Measurements from ENCODE around the gene GDI1.

GRCh38 chrX:154490021-154490413 lies 53.1 kb downstream of the GDI1 start:
- TF ChIP-seq POLR2AphosphoS5 (IDR thresholded peaks at IDR 0.05) (no peak), CTCF (IDR thresholded peaks at IDR 0.05) (no peak), POLR2A (IDR thresholded peaks at IDR 0.05) (no peak)

All from sigmoid colon (tissue), 4 donors.